ENCODE measurements around the gene RBM15. TPM values are rescaled to one million over a fixed set of nuclear protein-coding genes. Genes with fewer than 3 reads are reported as not detected.

Gene RBM15
- total and polyA plus RNA-seq, 2 donors (not counting 1 experiment from before 2014, with no cell fraction given): 8.4 to 25.9 TPM

DNA sequence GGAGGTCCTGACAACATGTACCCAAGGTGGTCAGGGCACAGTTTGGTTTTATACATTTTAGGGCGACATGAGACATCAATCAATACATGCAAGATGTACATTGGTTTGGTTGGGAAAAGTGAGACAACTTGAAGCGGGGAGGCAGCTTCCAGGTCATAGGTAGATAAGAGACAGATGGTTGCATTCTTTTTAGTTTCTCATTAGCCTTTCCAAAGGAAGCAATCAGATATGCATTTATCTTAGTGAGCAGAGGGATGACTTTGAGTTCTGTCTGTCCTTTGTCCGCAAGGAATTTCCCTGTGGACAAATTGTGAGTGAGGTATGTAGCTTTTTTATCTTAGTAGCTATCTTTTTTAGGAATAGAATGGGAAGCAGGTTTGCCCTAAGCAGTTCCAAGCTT, 10.5 kb upstream of the RBM15 start:
- Histone ChIP-seq H3K27ac (ENCODE audit: insufficient read depth, low read length) (no peak overlapping the region), H3K9ac (ENCODE audit: insufficient read depth, low read length) (no peak overlapping the region), H3K36me3 (ENCODE audit: control insufficient read depth, insufficient read depth, low read length) (no peaks in the 10 kb centered on the region), H3K27me3 (ENCODE audit: control insufficient read depth, insufficient read depth, low read length) (no peaks in the 10 kb centered on the region), H3K4me3 (replicated peaks in 1 of 4; ENCODE audit: control extremely low read depth in 1 of 4, insufficient read depth in 1 of 4, low read depth in 3 of 4, low read length in 4 of 4) (no peak overlapping the region), H3K4me1 (ENCODE audit: control insufficient read depth, extremely low read depth, insufficient read depth, low read length) (no peaks in the 10 kb centered on the region), H2AFZ (ENCODE audit: low read length) (no peak overlapping the region), H3K9me3 (ENCODE audit: control insufficient read depth, insufficient read depth, low read depth, low read length) (no peaks in the 10 kb centered on the region), H3K79me2 (ENCODE audit: control insufficient read depth, insufficient read depth, low read length) (no peaks in the 10 kb centered on the region), H4K20me1 (ENCODE audit: control insufficient read depth, extremely low read depth, insufficient read depth, low read length) (no peaks in the 10 kb centered on the region), H3K4me2 (ENCODE audit: extremely low read depth, insufficient read depth, low read length) (no peak overlapping the region)
- no peak for TF ChIP-seq EZH2 (IDR thresholded peaks at IDR 0.05; ENCODE audit: low read length, missing control alignments)
- DNase-seq (ENCODE audit: low read depth in 2 of 2): no peak

DNA sequence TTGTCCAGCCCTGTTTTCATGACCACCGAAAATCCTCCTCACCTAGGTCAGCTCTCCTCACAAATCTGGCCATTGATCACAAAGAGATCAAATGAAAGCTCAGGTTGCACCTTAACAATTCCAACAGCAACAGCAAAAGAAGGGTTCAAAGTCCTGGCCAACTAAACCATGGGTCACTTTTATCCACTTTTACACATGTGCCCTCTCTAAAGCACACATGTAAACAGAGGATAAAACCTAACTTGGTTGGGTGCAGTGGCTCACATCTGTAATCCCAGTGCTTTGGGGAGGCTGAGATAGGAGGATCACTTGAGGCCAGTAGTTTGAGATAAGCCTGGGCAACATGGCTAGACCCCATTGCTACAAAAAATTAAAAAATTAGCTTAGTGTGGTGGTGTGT, 3.9 kb upstream of the RBM15 start:
- TF ChIP-seq EZH2 (IDR thresholded peaks at IDR 0.05; ENCODE audit: low read length, missing control alignments): no peak
- TF ChIP-seq, protein P1, sequence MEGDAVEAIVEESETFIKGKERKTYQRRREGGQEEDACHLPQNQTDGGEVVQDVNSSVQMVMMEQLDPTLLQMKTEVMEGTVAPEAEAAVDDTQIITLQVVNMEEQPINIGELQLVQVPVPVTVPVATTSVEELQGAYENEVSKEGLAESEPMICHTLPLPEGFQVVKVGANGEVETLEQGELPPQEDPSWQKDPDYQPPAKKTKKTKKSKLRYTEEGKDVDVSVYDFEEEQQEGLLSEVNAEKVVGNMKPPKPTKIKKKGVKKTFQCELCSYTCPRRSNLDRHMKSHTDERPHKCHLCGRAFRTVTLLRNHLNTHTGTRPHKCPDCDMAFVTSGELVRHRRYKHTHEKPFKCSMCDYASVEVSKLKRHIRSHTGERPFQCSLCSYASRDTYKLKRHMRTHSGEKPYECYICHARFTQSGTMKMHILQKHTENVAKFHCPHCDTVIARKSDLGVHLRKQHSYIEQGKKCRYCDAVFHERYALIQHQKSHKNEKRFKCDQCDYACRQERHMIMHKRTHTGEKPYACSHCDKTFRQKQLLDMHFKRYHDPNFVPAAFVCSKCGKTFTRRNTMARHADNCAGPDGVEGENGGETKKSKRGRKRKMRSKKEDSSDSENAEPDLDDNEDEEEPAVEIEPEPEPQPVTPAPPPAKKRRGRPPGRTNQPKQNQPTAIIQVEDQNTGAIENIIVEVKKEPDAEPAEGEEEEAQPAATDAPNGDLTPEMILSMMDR (conservative IDR thresholded peaks at IDR 0.05 in 1 of 2, IDR thresholded peaks at IDR 0.05 in 1 of 2; ENCODE audit: low read depth in 1 of 2, low read length in 2 of 2): no peak
- no peaks in the 10 kb centered on the region for H4K20me1 ChIP-seq (ENCODE audit: control insufficient read depth, extremely low read depth, insufficient read depth, low read length)

DNA sequence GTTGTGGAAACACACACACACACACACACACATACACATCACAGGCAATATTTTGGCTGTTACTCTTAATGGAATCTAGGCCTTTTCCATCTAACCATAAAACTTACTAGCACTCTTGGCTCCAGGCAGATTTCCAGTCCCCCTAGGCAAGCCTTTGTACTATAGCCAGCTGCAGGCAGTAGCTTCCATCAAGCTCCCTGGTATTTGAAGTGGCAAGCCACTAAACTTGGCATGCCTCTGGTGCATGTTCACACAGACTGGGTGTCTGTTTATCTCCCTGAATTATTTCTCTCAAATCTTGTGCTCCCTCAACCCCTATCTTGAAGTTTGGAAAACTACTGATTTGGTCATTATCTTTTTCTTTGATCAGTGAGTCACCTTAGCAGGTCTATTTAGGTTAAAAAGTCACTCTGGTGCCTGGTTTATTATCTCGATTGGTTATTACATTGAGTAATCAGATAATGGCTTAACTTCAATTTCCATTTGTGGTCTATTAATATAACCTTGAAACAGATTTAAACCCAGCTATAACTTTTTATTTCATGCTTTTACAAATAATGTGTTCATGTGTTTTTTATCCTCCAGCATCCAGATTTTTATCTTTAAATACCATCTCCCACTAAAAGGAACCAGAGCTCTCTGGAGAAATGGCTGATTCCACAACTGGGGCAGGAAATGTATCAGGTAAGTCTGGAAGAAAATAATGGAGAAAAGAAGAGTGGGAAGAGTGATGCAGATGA, 2.7 kb upstream of the RBM15 start:
- Histone ChIP-seq H4K20me1 (ENCODE audit: control insufficient read depth, extremely low read depth, insufficient read depth, low read length) (no peaks in the 10 kb centered on the region), H3K79me2 (ENCODE audit: control insufficient read depth, insufficient read depth, low read length) (peaks cover 21% of the 10 kb centered on the region), H3K9ac (ENCODE audit: insufficient read depth, low read length) (no peak overlapping the region), H3K27me3 (ENCODE audit: control insufficient read depth, insufficient read depth, low read length) (no peaks in the 10 kb centered on the region), H3K9me3 (ENCODE audit: control insufficient read depth, insufficient read depth, low read depth, low read length) (no peaks in the 10 kb centered on the region), H3K4me1 (ENCODE audit: control insufficient read depth, extremely low read depth, insufficient read depth, low read length) (peaks cover 11% of the 10 kb centered on the region), H3K4me2 (ENCODE audit: extremely low read depth, insufficient read depth, low read length) (no peak overlapping the region), H3K4me3 (replicated peaks in 1 of 4; ENCODE audit: control extremely low read depth in 1 of 4, insufficient read depth in 1 of 4, low read depth in 3 of 4, low read length in 4 of 4) (no peak overlapping the region), H3K27ac (ENCODE audit: insufficient read depth, low read length) (no peak overlapping the region), H2AFZ (ENCODE audit: low read length) (no peak overlapping the region), H3K36me3 (ENCODE audit: control insufficient read depth, insufficient read depth, low read length) (peaks cover 8% of the 10 kb centered on the region)
- TF ChIP-seq, protein P1 (conservative IDR thresholded peaks at IDR 0.05 in 1 of 2, IDR thresholded peaks at IDR 0.05 in 1 of 2; ENCODE audit: low read depth in 1 of 2, low read length in 2 of 2): no peak
- no peak for TF ChIP-seq EZH2 (IDR thresholded peaks at IDR 0.05; ENCODE audit: low read length, missing control alignments)
- no peak for DNase-seq (ENCODE audit: low read depth in 2 of 2)

More for the DNA sequence above, 3.9 kb upstream of the RBM15 start:
- Histone ChIP-seq H3K27me3 (ENCODE audit: control insufficient read depth, insufficient read depth, low read length) (no peaks in the 10 kb centered on the region), H3K36me3 (ENCODE audit: control insufficient read depth, insufficient read depth, low read length) (no peaks in the 10 kb centered on the region), H3K9ac (ENCODE audit: insufficient read depth, low read length) (no peak overlapping the region), H3K4me1 (ENCODE audit: control insufficient read depth, extremely low read depth, insufficient read depth, low read length) (peaks cover 4% of the 10 kb centered on the region), H3K4me2 (ENCODE audit: extremely low read depth, insufficient read depth, low read length) (no peak overlapping the region), H3K9me3 (ENCODE audit: control insufficient read depth, insufficient read depth, low read depth, low read length) (no peaks in the 10 kb centered on the region), H3K4me3 (replicated peaks in 1 of 4; ENCODE audit: control extremely low read depth in 1 of 4, insufficient read depth in 1 of 4, low read depth in 3 of 4, low read length in 4 of 4) (no peak overlapping the region), H2AFZ (ENCODE audit: low read length) (no peak overlapping the region), H3K27ac (ENCODE audit: insufficient read depth, low read length) (no peak overlapping the region), H3K79me2 (ENCODE audit: control insufficient read depth, insufficient read depth, low read length) (peaks cover 9% of the 10 kb centered on the region)
- no peak for DNase-seq (ENCODE audit: low read depth in 2 of 2)

All from fibroblast of lung (primary cell).